GM18508 (cell line): ENCODE data around the gene LRRC55.

Experiments
- ATAC-seq: cut with Tn5 transposase; IDR thresholded peaks from one replicate; pipeline ENCODE4 v1.9.1; 2021; ENCODE audit warnings: moderate number of reproducible peaks; ENCODE audit not compliant: insufficient read depth, unreplicated experiment

Gene LRRC55

GRCh38 chr11:57181678-57182305 lies at the start of gene LRRC55:
Gene LRRC55, plus strand, starts transcription at chr11:57181953. Its CDS starts 70 bp downstream, at chr11:57182023.
- ATAC-seq = no peak

GRCh38 chr11:57133366-57134038 lies 48.3 kb upstream of the LRRC55 start:
- ATAC-seq = no peak

GRCh38 chr11:57134284-57134683 lies 47.5 kb upstream of the LRRC55 start:
- ATAC-seq = no peak

GRCh38 chr11:57135020-57135751 lies 46.6 kb upstream of the LRRC55 start:
- ATAC-seq = no peak

- no peak for ATAC-seq
Measured at GRCh38 chr11:57140568-57140967, 41.2 kb upstream of the LRRC55 start.

GRCh38 chr11:57143459-57143858 lies 38.3 kb upstream of the LRRC55 start:
- ATAC-seq = no peak

GRCh38 chr11:57144075-57144474 lies 37.7 kb upstream of the LRRC55 start:
- ATAC-seq = no peak

GRCh38 chr11:57144531-57145320 lies 37.0 kb upstream of the LRRC55 start:
- ATAC-seq = no peak

GRCh38 chr11:57146301-57146700 lies 35.5 kb upstream of the LRRC55 start:
- ATAC-seq = no peak

GRCh38 chr11:57148621-57149020 lies 33.1 kb upstream of the LRRC55 start:
- no peak for ATAC-seq

GRCh38 chr11:57150454-57150917 lies 31.3 kb upstream of the LRRC55 start:
- ATAC-seq = no peak

- no peak for ATAC-seq
Measured at GRCh38 chr11:57152134-57152533, 29.6 kb upstream of the LRRC55 start.

GRCh38 chr11:57153448-57153847 lies 28.3 kb upstream of the LRRC55 start:
- ATAC-seq = no peak

GRCh38 chr11:57154739-57155138 lies 27.0 kb upstream of the LRRC55 start:
- ATAC-seq = no peak

- ATAC-seq = no peak
Measured at GRCh38 chr11:57155400-57155799, 26.4 kb upstream of the LRRC55 start.

- ATAC-seq = no peak
Measured at GRCh38 chr11:57155838-57156607, 25.7 kb upstream of the LRRC55 start.

- ATAC-seq = no peak
Measured at GRCh38 chr11:57156928-57157327, 24.8 kb upstream of the LRRC55 start.

- ATAC-seq = no peak
Measured at GRCh38 chr11:57157624-57158023, 24.1 kb upstream of the LRRC55 start.

GRCh38 chr11:57158180-57158579 lies 23.6 kb upstream of the LRRC55 start:
- ATAC-seq = no peak

GRCh38 chr11:57158599-57158998 lies 23.2 kb upstream of the LRRC55 start:
- ATAC-seq = no peak
